Tibial nerve (tissue), 4 donors: Measurements from ENCODE around the gene PTGES2.

ENCODE experiments used
- CTCF ChIP-seq, 5 experiments: fragments of 200-600 bp in 3 of 5; fragments of 450-650 bp in 2 of 5; sonication (generic) in 3 of 5; IDR thresholded peaks; one replicate each; pipeline ENCODE4 v1.5.1; 2016 to 2019; ENCODE audit warnings: antibody characterized with exemption in 5 of 5, mild to moderate bottlenecking in 3 of 5, moderate library complexity in 2 of 5
- EP300 ChIP-seq, 2 donors: sonication (generic); formaldehyde crosslinking; IDR thresholded peaks; one replicate each; pipeline ENCODE4 v1.6.1; 2017; ENCODE audit warnings: antibody characterized with exemption in 2 of 2, mild to moderate bottlenecking in 1 of 2

DNA sequence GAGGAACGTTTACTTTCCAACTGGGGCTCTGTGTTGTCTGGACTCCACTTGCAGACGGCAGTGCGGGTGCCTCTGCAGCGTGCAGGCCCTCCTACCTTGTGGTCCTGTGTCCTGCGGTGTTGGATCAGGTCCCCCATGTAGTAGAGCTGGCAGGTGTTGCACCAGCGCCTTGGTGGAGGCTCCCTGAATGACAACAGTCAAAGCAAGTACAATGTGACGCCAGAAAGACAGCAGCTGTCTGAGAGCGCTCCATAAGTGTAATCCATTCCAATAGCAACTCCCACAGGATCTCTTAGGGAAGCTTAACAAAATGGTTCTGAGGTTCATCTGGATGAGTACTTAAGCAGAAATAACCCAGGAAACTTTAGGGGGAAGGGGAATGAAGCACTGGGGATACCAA, 42.4 kb upstream of the PTGES2 start:
- no peak for TF ChIP-seq CTCF (IDR thresholded peaks at IDR 0.05)
- TF ChIP-seq EP300 (IDR thresholded peaks at IDR 0.05): no peak
